Panc1 (cell line): Measurements from ENCODE around the gene KDM2B. TPM values are rescaled to one million over a fixed set of nuclear protein-coding genes. Genes with fewer than 3 reads are reported as not detected.

Experiments
- ATAC-seq: fragments of 200-7000 bp; cut with Tn5 transposase; 2 replicates; pipeline ENCODE4 v1.9.1; 2020; ENCODE audit warnings: mild to moderate bottlenecking, moderate library complexity
- BruUV-seq: library from RNA; stranded (reverse); fragments of 400-500 nt; replicated peaks from 2 replicates; lab custom pipeline; 2021; lab: Mats Ljungman, UMichigan
- CTCF ChIA-PET: fragments of 300-600 bp; sonication (Branson Sonifier 250); formaldehyde crosslinking; loops from one replicate; lab custom pipeline; 2022; ENCODE audit warnings: antibody characterized with exemption; lab: Charles Lee
- POLR2A ChIA-PET: fragments of 300-600 bp; sonication (Branson Sonifier 250); formaldehyde crosslinking; loops from one replicate; lab custom pipeline; 2022; ENCODE audit warnings: antibody characterized with exemption; lab: Charles Lee
- DNase-seq: peaks from one replicate; pipeline ENCODE4 v3.0.0-alpha.2; 2010; ENCODE audit warnings: low read depth, low spot score
- H3K27ac ChIP-seq: 2 replicates; pipeline ENCODE4 v1.5.1; 2011; ENCODE audit warnings: mild to moderate bottlenecking, low read length, inconsistent platforms
- H3K27me3 ChIP-seq: fragments of 200-500 bp; sonication (Bioruptor generic); 2 replicates; pipeline ENCODE4 v1.6.0; 2014; ENCODE audit warnings: low read length, inconsistent platforms; ENCODE audit not compliant: control insufficient read depth, insufficient read depth
- H3K36me3 ChIP-seq: fragments of 200-500 bp; sonication (Bioruptor generic); 2 replicates; pipeline ENCODE4 v1.5.1; 2014; ENCODE audit warnings: inconsistent platforms, mild to moderate bottlenecking, low read length, moderate library complexity; ENCODE audit not compliant: control insufficient read depth, insufficient read depth
- H3K4me1 ChIP-seq: 2 replicates; pipeline ENCODE4 v1.5.1; 2011; ENCODE audit warnings: inconsistent platforms, mild to moderate bottlenecking, low read length, moderate library complexity; ENCODE audit not compliant: control insufficient read depth, insufficient read depth
- H3K4me3 ChIP-seq, 2 experiments: 2 replicates each; pipeline ENCODE4 v1.5.1; 2011 to 2012; ENCODE audit warnings: low read depth in 2 of 2, low read length in 2 of 2, mild to moderate bottlenecking in 2 of 2, inconsistent platforms in 1 of 2, moderate library complexity in 1 of 2
- H3K9me3 ChIP-seq: fragments of 200-500 bp; sonication (Bioruptor generic); 2 replicates; pipeline ENCODE4 v1.5.1; 2014; ENCODE audit warnings: low read depth, mild to moderate bottlenecking, inconsistent platforms, low read length, moderate library complexity; ENCODE audit not compliant: control insufficient read depth, insufficient read depth
- CTCF ChIP-seq: fragments of 450-650 bp; IDR thresholded peaks from 2 replicates; pipeline ENCODE4 v1.5.1; 2017; ENCODE audit warnings: mild to moderate bottlenecking
- POLR2AphosphoS5 ChIP-seq: IDR thresholded peaks from 2 replicates; pipeline ENCODE4 v1.6.1; 2012; ENCODE audit warnings: mild to moderate bottlenecking, low read depth, low read length, moderate library complexity
- REST ChIP-seq, 2 experiments: IDR thresholded peaks; 2 replicates each; pipeline ENCODE4 v1.6.1; 2011 to 2012; ENCODE audit warnings: low read depth in 2 of 2, control low read depth in 1 of 2, low read length in 1 of 2, mild to moderate bottlenecking in 1 of 2, moderate library complexity in 1 of 2; ENCODE audit not compliant: insufficient read depth in 1 of 2
- SIN3A ChIP-seq: IDR thresholded peaks from 2 replicates; pipeline ENCODE4 v1.6.1; 2012; ENCODE audit warnings: low read depth, mild to moderate bottlenecking, low read length, moderate library complexity, borderline replicate concordance; ENCODE audit not compliant: insufficient read depth
- TCF7L2 ChIP-seq: IDR thresholded peaks from 2 replicates; pipeline ENCODE4 v1.6.1; 2011; ENCODE audit warnings: mild to moderate bottlenecking, low read depth, low read length, inconsistent platforms
- in situ Hi-C: cut with HindIII; loops from 2 replicates; pipeline ENCODE4 v1.10.0; 2016; ENCODE audit warnings: low sequenced_read_pairs, low pct_unique_long_range_greater_than_20kb
- intact Hi-C: fragments of 100-400 bp; cut with micrococcal nuclease; formaldehyde crosslinking; loops from one replicate; pipeline ENCODE4 v1.10.0; 2022; ENCODE audit not compliant: unreplicated experiment
- total RNA-seq: library from RNA; stranded (reverse); gene quantifications from one replicate; pipeline ENCODE4 v1.2.1, GENCODE V29; 2021; ENCODE audit not compliant: unreplicated experiment

The KDM2B gene
- total RNA-seq, 1 experiment from 2014 or later, result 27.5 TPM

GRCh38 chr12:121529184-121529583 is 51.6 kb downstream of the KDM2B start:
- in situ Hi-C loops (no loop called here), intact Hi-C loops (no loop called here)
- DNase-seq (no peak), ATAC-seq (no peak)
- H3K9me3 ChIP-seq, result no peaks in the 10 kb centered on the region
- ChIA-PET POLR2A (no interaction called here), CTCF (no interaction called here)
- no peak overlapping the region for H3K4me3 ChIP-seq
- no peaks in the 10 kb centered on the region for H3K27me3 ChIP-seq
- no TSS peak for BruUV-seq
- H3K4me1 ChIP-seq, result no peaks in the 10 kb centered on the region
- TF ChIP-seq REST (IDR thresholded peaks at IDR 0.05; ENCODE audit: insufficient read depth in 1 of 2, low read depth in 2 of 2, low read length in 1 of 2) (no peak), POLR2AphosphoS5 (no peak), SIN3A (no peak), TCF7L2 (no peak), CTCF (no peak)
- no peaks in the 10 kb centered on the region for H3K36me3 ChIP-seq
- H3K27ac ChIP-seq, result no peak overlapping the region

- ATAC-seq (no peak), DNase-seq (no peak)
- H3K36me3 ChIP-seq, result no peaks in the 10 kb centered on the region
- H3K4me1 ChIP-seq, result no peaks in the 10 kb centered on the region
- H3K4me3 ChIP-seq, result no peak overlapping the region
- in situ Hi-C loops (no loop called here), intact Hi-C loops (no loop called here)
- TF ChIP-seq SIN3A, result no peak
- H3K27ac ChIP-seq, result no peak overlapping the region
- no peaks in the 10 kb centered on the region for H3K9me3 ChIP-seq
- ChIA-PET POLR2A (no interaction called here), CTCF (no interaction called here)
- H3K27me3 ChIP-seq, result no peaks in the 10 kb centered on the region
- BruUV-seq, result no TSS peak
Observed at GRCh38 chr12:121525411-121525810, 55.4 kb downstream of the KDM2B start.

- no TSS peak for BruUV-seq
- TF ChIP-seq REST (IDR thresholded peaks at IDR 0.05; ENCODE audit: insufficient read depth in 1 of 2, low read depth in 2 of 2, low read length in 1 of 2) (no peak), TCF7L2 (no peak), POLR2AphosphoS5 (no peak), CTCF (no peak), SIN3A (no peak)
- Histone ChIP-seq H3K4me3 (no peak overlapping the region), H3K27ac (no peak overlapping the region), H3K36me3 (no peaks in the 10 kb centered on the region), H3K4me1 (no peaks in the 10 kb centered on the region), H3K27me3 (no peaks in the 10 kb centered on the region), H3K9me3 (no peaks in the 10 kb centered on the region)
- ChIA-PET POLR2A (no interaction called here), CTCF (no interaction called here)
- intact Hi-C loops, result no loop called here
- DNase-seq (no peak), ATAC-seq (no peak; the same call in 1 of the 2 replicates)
- in situ Hi-C loops, result no loop called here
Observed at GRCh38 chr12:121524196-121524916, 56.5 kb downstream of the KDM2B start.
